Neural cell (in vitro differentiated cells): ENCODE data around the gene C22orf39.

Experiments used
- CTCF ChIP-seq: fragments of 450-650 bp; IDR thresholded peaks from 2 replicates; pipeline ENCODE4 v1.5.1; 2014; ENCODE audit warnings: antibody characterized with exemption, mild to moderate bottlenecking, moderate library complexity; ENCODE audit not compliant: poor library complexity, severe bottlenecking
- EP300 ChIP-seq: fragments of 450-650 bp; conservative IDR thresholded peaks from 2 replicates; pipeline ENCODE4 v1.6.1; 2014; ENCODE audit warnings: antibody characterized with exemption, mild to moderate bottlenecking, moderate library complexity; ENCODE audit not compliant: poor library complexity, severe bottlenecking
- REST ChIP-seq: IDR thresholded peaks from 2 replicates; pipeline ENCODE4 v1.6.1; 2012; ENCODE audit warnings: borderline replicate concordance

- TF ChIP-seq EP300 = no peak
- no peak for TF ChIP-seq CTCF
- TF ChIP-seq REST = no peak
Measured at GRCh38 chr22:19412923-19413322, 34.6 kb downstream of the C22orf39 start.
